Esophagus squamous epithelium (tissue), 5 donors: Measurements from ENCODE around the gene HLA-DQA2. TPM values are rescaled to one million over a fixed set of nuclear protein-coding genes. Genes with fewer than 3 reads are reported as not detected.
"Not testable (repeated sequence)": the region's sequence is repeated elsewhere in the genome, so short reads cannot be mapped to it uniquely, and the experiment has no call there.

Experiments used
- DNase-seq: peaks from one replicate; lab custom pipeline; 2025; lab: John Stamatoyannopoulos, UW
- H3K27ac ChIP-seq, 4 donors: fragments of 200-600 bp; sonication (generic); one replicate each; pipeline ENCODE4 v1.5.1; 2016 to 2019; ENCODE audit warnings: mild to moderate bottlenecking in 1 of 4
- H3K27me3 ChIP-seq, 4 donors: fragments of 200-600 bp; sonication (generic); 1 replicate in 3 of 4; 2 replicates in 1 of 4; pipeline versions ENCODE4 v1.5.1 to v1.6.0; 2017 to 2021; ENCODE audit warnings: antibody characterized with exemption in 1 of 4
- H3K36me3 ChIP-seq, 3 donors: fragments of 200-600 bp; sonication (generic); one replicate each; pipeline ENCODE4 v1.5.1; 2016 to 2019
- H3K4me1 ChIP-seq, 3 donors: fragments of 200-600 bp; sonication (generic); one replicate each; pipeline ENCODE4 v1.5.1; 2017 to 2019
- H3K4me3 ChIP-seq, 4 donors: fragments of 200-600 bp; sonication (generic); 1 replicate in 3 of 4; 2 replicates in 1 of 4; pipeline ENCODE4 v1.5.1; 2016 to 2019; ENCODE audit warnings: mild to moderate bottlenecking in 2 of 4, moderate library complexity in 1 of 4
- H3K9me3 ChIP-seq, 3 donors: fragments of 200-600 bp; sonication (generic); one replicate each; pipeline ENCODE4 v1.5.1; 2016 to 2019
- POLR2A ChIP-seq, 4 donors: fragments of 450-650 bp; IDR thresholded peaks; one replicate each; pipeline ENCODE4 v1.6.1; 2017; ENCODE audit warnings: antibody characterized with exemption in 4 of 4, mild to moderate bottlenecking in 4 of 4, moderate library complexity in 3 of 4
- whole genome bisulfite sequencing, 2 donors: methylation state at CpG; one replicate each; pipeline ENCODE4 v1.1.5; 2018; 5-methylcytosine and 5-hydroxymethylcytosine counted together
- intact Hi-C: fragments of 100-400 bp; cut with DNase I; formaldehyde crosslinking; loops from one replicate; pipeline ENCODE4 v1.15.0; 2022
- total RNA-seq, 4 donors: library from RNA; depleted of rRNA; stranded (reverse); fragments of >200 nt; gene quantifications; one replicate each; pipeline ENCODE4 v1.1.0, GENCODE V29; 2016
- TF ChIP-seq, protein P1 (sequence below), 6 experiments: fragments of 450-650 bp in 4 of 6; fragments of 200-600 bp in 2 of 6; sonication (generic) in 2 of 6; IDR thresholded peaks; one replicate each; pipeline ENCODE4 v1.5.1; 2016 to 2019; ENCODE audit warnings: antibody characterized with exemption in 6 of 6, mild to moderate bottlenecking in 4 of 6, moderate library complexity in 4 of 6
- donor health status: DM: yes; HTN: yes; CAD: no.

The HLA-DQA2 gene
- total RNA-seq, 4 donors from 2014 or later = 0.38 to 2.3 (median 0.91) TPM; not detected in 1

DNA sequence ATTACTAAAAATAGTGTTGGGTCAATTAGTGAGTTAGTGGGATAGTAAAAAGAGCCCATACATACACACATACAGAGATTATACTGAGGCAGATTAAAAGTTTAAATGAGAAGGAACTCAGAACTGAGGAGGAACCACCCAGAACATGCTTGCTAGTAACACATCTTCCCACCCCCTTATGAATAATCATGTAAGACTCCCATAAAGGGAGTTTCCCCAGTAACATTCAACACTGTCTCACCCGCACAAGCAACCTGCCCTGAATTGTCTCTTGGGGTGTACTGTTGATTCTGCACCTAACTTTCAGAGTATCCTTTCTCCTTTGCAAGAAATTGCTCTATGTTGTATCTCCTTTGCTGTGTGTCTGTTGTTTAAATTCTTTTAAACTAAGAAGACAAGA lies 33.2 kb downstream of the HLA-DQA2 start:
- intact Hi-C loops = no loop called here
- Histone ChIP-seq H3K4me1 (peaks cover 0 to 7% (median 3%) of the 10 kb centered on the region in 3 donors), H3K4me3 (no peak overlapping the region), H3K36me3 (no peaks in the 10 kb centered on the region), H3K27ac (no peak overlapping the region), H3K9me3 (no peaks in the 10 kb centered on the region), H3K27me3 (peaks cover 0 to 40% (median 0%) of the 10 kb centered on the region in 4 donors)
- no peak for TF ChIP-seq POLR2A (IDR thresholded peaks at IDR 0.05)
- TF ChIP-seq, protein P1, sequence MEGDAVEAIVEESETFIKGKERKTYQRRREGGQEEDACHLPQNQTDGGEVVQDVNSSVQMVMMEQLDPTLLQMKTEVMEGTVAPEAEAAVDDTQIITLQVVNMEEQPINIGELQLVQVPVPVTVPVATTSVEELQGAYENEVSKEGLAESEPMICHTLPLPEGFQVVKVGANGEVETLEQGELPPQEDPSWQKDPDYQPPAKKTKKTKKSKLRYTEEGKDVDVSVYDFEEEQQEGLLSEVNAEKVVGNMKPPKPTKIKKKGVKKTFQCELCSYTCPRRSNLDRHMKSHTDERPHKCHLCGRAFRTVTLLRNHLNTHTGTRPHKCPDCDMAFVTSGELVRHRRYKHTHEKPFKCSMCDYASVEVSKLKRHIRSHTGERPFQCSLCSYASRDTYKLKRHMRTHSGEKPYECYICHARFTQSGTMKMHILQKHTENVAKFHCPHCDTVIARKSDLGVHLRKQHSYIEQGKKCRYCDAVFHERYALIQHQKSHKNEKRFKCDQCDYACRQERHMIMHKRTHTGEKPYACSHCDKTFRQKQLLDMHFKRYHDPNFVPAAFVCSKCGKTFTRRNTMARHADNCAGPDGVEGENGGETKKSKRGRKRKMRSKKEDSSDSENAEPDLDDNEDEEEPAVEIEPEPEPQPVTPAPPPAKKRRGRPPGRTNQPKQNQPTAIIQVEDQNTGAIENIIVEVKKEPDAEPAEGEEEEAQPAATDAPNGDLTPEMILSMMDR (IDR thresholded peaks at IDR 0.05) = no peak
- DNase-seq = no peak
- WGBS, 2 donors = 17 to 56% methylated on average over 1 of the region's 1 CpG

DNA sequence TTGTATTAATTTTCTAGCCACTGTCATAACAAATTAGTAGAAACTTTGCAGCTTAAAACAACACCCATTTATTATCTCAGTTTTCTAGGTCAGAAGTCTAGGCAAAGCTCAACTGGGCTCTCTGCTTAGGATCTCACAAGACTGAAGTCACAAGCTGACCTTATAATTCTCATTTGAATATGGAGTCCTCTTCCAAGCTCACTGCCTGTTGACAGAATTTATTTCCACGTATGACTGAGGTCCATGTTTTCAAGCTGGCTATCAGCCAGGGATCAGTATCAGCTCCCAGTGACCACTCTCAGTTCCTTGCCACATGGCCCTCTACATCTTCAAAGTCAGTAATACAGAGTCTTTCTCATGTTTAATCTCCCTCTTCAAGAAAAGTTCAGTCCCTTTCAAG lies 33.9 kb downstream of the HLA-DQA2 start:
- WGBS, 2 donors = 12 to 30% methylated on average over 1 of the region's 1 CpG

GRCh38 chr6:32779036-32779435 lies 37.8 kb downstream of the HLA-DQA2 start:
- no peak overlapping the region for H3K4me3 ChIP-seq
- no peak overlapping the region for H3K27ac ChIP-seq
- no peaks in the 10 kb centered on the region for H3K36me3 ChIP-seq
- TF ChIP-seq, protein P1 (IDR thresholded peaks at IDR 0.05) = no peak
- H3K27me3 ChIP-seq = peaks cover 0 to 32% (median 0%) of the 10 kb centered on the region in 4 donors
- H3K4me1 ChIP-seq = peaks cover 0 to 7% (median 3%) of the 10 kb centered on the region in 3 donors
- intact Hi-C loops = no loop called here
- no peak for DNase-seq
- peaks cover 0 to 4% (median 0%) of the 10 kb centered on the region in 3 donors for H3K9me3 ChIP-seq

More for the DNA sequence above, 33.9 kb downstream of the HLA-DQA2 start:
- Histone ChIP-seq H3K4me1 (peaks cover 0 to 7% (median 3%) of the 10 kb centered on the region in 3 donors), H3K27me3 (peaks cover 0 to 39% (median 0%) of the 10 kb centered on the region in 4 donors), H3K9me3 (no peaks in the 10 kb centered on the region), H3K27ac (no peak overlapping the region), H3K4me3 (no peak overlapping the region), H3K36me3 (no peaks in the 10 kb centered on the region)
- intact Hi-C loops = no loop called here
- no peak for TF ChIP-seq POLR2A (IDR thresholded peaks at IDR 0.05)
- TF ChIP-seq, protein P1 (IDR thresholded peaks at IDR 0.05) = no peak
- no peak for DNase-seq

GRCh38 chr6:32782923-32783322 lies 41.7 kb downstream of the HLA-DQA2 start:
- intact Hi-C loops = loop anchor here (10.0 kb wide), 1 partner anchor 78 kb away; no protein-coding TSS in a partner anchor
- not testable (repeated sequence) for H3K36me3 ChIP-seq, H3K9me3 ChIP-seq, DNase-seq, H3K4me3 ChIP-seq, H3K27ac ChIP-seq, H3K4me1 ChIP-seq
- peaks cover 0 to 41% (median 0%) of the 10 kb centered on the region in 4 donors for H3K27me3 ChIP-seq

DNA sequence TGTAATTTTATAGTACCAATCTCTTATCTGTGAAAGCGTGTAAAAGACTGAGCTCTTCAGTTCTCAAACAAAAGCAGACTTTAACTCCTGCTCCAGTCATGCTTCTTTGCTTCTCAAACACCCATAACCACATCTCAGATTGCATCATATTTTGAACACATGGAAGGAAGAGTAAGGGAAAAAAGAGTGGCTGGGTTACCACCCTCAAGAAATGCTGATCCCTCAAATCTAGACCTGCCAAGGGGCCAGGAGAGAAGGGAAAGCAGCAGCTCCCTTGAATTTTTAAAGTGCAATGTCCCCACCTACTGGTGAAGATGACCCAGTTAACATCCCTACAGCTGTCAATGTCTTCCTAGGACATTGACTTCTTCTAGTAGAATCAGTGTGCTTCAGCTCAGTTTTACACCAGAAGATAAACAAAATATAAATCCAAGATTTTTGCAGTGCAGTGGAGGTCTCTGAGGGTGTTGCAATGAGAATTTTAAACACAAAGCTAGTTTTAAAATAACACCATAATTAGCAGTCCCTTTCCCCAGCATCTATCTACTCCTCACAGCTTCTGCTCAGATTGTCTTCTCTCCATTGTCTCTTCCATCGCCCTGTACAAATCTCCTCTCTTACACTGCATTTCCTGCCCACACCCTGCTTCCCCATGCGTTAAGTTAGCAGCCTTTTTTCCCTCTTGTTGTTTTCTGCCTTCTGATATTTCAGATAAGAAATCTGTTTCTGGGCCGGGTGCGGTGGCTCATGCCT lies 44.8 kb downstream of the HLA-DQA2 start:
- no peak for TF ChIP-seq POLR2A (IDR thresholded peaks at IDR 0.05)
- TF ChIP-seq, protein P1 (IDR thresholded peaks at IDR 0.05) = peak in 5 of 6 experiments; percentile 50 to 72 (median 61)
- Histone ChIP-seq H3K9me3 (peaks cover 0 to 7% (median 0%) of the 10 kb centered on the region in 3 donors), H3K4me3 (no peak overlapping the region), H3K27ac (no peak overlapping the region), H3K4me1 (no peaks in the 10 kb centered on the region), H3K36me3 (no peaks in the 10 kb centered on the region), H3K27me3 (peaks cover 0 to 39% (median 0%) of the 10 kb centered on the region in 4 donors)
- intact Hi-C loops = loop anchor here (10.0 kb wide), 1 partner anchor 81 kb away; no protein-coding TSS in a partner anchor
- 44 to 45% methylated on average over 5 of the region's 5 CpGs for WGBS, 2 donors
- DNase-seq = no peak
